ENCODE data around the gene CRYBB3.

- TF ChIP-seq CTCF (IDR thresholded peaks at IDR 0.05) (no peak), PRRX2 (CRISPR knock-in tag; IDR thresholded peaks at IDR 0.05) (no peak), TEAD4 (CRISPR knock-in tag; IDR thresholded peaks at IDR 0.05) (no peak), MYBL2 (CRISPR knock-in tag; IDR thresholded peaks at IDR 0.05) (no peak), CBFB (CRISPR knock-in tag; IDR thresholded peaks at IDR 0.05; ENCODE audit: low read depth) (no peak)
Measured at GRCh38 chr22:25170426-25170980, 29.2 kb upstream of the CRYBB3 start.

Measured in WTC11 (cell line).